Astrocyte of the spinal cord (primary cell): ENCODE measurements around the gene LMNB1.

Experiments used
- DNase-seq: peaks from one replicate; pipeline ENCODE4 v3.0.0; 2011; ENCODE audit warnings: low read depth, low spot score
- H3K4me3 ChIP-seq: 2 replicates; pipeline ENCODE4 v1.5.1; 2011; ENCODE audit warnings: low read depth, mild to moderate bottlenecking, low read length, moderate library complexity
- in situ Hi-C: cut with HindIII; loops from 2 replicates; pipeline ENCODE4 v1.10.0; 2017; ENCODE audit warnings: low sequenced_read_pairs
- TF ChIP-seq, protein P1 (sequence below): IDR thresholded peaks from 2 replicates; pipeline ENCODE4 v1.5.1; 2012; ENCODE audit warnings: low read depth, mild to moderate bottlenecking, low read length, inconsistent platforms

LMNB1 gene

DNA sequence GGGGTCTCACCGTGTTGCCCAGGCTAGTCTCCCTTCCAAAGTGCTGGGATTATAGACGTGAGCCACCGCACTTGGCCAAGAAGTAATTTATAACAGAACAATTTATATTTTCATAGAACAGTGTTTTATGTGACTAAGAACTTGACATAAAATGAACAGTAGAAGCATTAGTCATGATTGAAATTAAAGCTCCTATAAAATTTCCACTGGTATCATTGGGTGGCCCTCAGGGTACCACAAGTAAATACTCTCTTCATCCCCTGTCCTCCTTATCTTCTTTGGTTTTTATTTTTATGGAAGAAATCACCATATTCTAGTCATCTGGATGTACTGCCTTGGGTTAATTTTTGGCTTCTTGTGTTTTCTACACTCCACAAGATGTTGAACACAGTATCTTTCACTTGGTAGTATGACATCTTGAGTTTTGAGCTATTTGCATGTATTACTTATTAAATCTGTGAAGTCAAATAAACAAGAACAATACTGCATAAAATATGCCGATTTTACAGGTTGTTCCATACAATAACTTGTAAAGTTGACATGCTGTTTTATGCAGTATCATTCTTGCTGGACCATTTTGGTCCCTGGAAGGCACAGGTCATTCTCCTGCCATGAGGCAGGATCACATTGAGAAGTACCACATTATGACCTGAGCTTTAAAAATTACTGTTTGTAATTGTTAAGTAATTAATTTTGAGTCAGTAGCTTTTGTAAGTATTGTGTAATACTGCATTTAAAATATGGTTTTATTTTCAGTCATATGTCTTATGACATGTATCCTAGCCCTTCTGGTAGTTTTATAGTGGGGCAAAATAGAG is 24.4 kb downstream of the LMNB1 start:
- H3K4me3 ChIP-seq = no peak overlapping the region
- TF ChIP-seq, protein P1, sequence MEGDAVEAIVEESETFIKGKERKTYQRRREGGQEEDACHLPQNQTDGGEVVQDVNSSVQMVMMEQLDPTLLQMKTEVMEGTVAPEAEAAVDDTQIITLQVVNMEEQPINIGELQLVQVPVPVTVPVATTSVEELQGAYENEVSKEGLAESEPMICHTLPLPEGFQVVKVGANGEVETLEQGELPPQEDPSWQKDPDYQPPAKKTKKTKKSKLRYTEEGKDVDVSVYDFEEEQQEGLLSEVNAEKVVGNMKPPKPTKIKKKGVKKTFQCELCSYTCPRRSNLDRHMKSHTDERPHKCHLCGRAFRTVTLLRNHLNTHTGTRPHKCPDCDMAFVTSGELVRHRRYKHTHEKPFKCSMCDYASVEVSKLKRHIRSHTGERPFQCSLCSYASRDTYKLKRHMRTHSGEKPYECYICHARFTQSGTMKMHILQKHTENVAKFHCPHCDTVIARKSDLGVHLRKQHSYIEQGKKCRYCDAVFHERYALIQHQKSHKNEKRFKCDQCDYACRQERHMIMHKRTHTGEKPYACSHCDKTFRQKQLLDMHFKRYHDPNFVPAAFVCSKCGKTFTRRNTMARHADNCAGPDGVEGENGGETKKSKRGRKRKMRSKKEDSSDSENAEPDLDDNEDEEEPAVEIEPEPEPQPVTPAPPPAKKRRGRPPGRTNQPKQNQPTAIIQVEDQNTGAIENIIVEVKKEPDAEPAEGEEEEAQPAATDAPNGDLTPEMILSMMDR = no peak
- in situ Hi-C loops = no loop called here
- no peak for DNase-seq

DNA sequence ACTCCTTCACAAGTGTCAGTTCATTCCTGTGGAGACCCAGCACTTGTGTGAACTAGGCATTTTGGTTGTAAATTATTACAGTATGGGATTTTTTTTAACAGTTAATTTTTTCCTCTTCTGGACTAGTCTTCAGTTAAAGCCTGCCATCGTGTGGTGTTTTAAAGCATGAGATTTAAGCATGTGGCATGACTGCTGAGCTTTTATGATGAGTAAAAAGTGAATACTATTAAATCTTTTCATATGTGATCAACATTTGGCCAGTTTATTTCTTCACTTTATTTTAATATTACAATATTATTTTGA is 25.0 kb downstream of the LMNB1 start:
- in situ Hi-C loops = no loop called here
- peak; percentile 57 for DNase-seq
- TF ChIP-seq, protein P1 = peak; percentile 36

DNA sequence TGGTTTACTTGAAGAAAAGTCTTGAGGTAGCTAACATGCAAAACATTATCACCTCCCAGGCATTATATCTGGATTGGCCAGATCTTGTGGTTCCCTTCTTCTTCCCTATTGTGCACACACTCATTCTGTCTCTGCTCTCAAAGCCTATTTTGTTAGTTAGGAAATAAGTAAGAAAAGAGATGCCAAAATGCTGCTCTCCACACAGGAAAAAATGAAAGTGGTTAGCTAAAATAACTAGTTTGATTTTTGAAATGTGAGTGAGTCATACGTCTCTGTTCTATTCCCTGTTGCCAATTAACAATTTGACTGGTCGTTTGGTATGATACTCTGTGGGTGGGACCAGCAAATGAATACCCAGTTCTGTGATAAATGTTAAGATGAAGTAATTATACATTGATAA is 28.1 kb downstream of the LMNB1 start:
- TF ChIP-seq, protein P1 = no peak
- in situ Hi-C loops = no loop called here
- H3K4me3 ChIP-seq = no peak overlapping the region
- peak; percentile 63 for DNase-seq

More for the DNA sequence above, 25.0 kb downstream of the LMNB1 start:
- H3K4me3 ChIP-seq = no peak overlapping the region

DNA sequence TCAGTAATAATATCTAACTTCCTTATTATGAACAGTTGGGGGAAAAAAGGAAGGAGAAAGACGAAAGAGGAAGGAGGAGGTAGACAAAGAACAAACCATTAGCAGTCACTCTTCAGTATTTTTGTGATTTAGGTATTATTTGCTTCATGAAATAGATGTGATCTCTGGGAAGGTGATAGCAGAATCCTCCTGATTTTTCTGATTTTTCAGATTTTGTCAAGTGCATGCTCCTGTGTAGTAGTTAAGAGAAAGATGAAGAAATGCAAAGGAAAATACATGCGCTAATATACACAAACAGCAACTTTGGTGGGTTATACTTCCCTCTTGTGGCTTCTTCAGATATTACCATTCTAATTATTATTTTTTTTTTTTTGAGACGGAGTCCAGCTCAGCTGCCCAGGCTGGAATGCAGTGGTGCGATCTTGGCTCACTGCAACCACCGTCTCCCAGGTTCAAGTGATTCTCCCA is 31.6 kb downstream of the LMNB1 start:
- no peak overlapping the region for H3K4me3 ChIP-seq
- in situ Hi-C loops = no loop called here
- peak; percentile 51 for DNase-seq
- TF ChIP-seq, protein P1 = peak; percentile 42

DNA sequence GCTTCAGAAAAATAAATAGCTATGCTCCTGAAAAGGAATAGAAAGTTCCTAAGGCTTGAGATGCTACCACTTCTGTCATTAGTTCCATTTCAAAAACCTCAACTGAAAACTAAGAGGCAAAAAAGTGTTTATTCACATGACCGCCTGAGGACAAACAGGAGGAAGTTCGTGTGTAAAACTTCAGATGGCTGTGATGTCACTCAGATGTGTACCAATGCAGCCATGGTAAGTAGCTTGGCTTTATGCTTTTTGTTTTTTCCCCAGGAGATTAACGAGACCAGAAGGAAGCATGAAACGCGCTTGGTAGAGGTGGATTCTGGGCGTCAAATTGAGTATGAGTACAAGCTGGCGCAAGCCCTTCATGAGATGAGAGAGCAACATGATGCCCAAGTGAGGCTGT is 33.0 kb downstream of the LMNB1 start:
- TF ChIP-seq, protein P1 = no peak
- in situ Hi-C loops = no loop called here
- DNase-seq = no peak
- H3K4me3 ChIP-seq = no peak overlapping the region

DNA sequence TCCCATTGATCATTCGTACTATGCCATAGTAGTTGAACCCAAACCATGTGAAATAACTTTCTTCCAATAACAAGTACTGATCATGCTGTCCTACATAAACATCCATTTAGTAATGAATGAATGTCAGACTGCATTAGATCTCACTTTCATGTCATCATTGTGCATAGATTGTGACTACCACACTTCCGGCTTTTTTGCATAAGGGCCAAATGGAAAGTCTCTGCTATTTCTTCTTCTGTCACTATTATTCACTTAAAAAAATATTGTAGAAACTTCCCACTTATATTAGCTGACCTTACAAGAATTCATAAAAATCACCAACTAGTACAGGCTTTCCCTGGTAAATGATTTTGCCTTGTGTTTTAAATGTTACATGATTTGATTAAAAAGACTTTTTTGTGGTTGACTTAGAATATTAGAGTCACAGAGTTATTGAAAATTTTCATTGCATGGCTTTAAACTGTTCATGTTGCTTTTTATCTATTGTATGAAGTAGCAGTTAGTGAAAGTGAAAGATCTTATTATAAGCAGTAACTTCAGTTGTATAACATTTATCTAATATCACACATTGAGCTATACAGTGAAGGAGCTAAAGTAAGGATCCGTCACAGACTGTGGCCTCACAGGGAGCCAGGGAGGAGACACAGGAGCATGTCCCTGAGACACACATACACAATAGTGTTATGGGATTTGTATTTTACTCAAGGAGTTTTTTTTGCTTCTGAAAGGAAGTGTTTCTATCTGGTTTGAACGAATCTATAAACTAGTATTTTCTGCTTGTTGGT is 33.9 kb downstream of the LMNB1 start:
- TF ChIP-seq, protein P1 = no peak
- in situ Hi-C loops = no loop called here
- no peak for DNase-seq
- H3K4me3 ChIP-seq = no peak overlapping the region
